Measurements from ENCODE around the gene BRSK2. TPM values are rescaled to one million over a fixed set of nuclear protein-coding genes. Genes with fewer than 3 reads are reported as not detected.
A peak's percentile ranks its signal among the peaks of the same experiment; 100 is the strongest.

BRSK2 gene
- total RNA-seq, 3 donors from 2014 or later: 0.15 to 0.80 (median 0.66) TPM

DNA sequence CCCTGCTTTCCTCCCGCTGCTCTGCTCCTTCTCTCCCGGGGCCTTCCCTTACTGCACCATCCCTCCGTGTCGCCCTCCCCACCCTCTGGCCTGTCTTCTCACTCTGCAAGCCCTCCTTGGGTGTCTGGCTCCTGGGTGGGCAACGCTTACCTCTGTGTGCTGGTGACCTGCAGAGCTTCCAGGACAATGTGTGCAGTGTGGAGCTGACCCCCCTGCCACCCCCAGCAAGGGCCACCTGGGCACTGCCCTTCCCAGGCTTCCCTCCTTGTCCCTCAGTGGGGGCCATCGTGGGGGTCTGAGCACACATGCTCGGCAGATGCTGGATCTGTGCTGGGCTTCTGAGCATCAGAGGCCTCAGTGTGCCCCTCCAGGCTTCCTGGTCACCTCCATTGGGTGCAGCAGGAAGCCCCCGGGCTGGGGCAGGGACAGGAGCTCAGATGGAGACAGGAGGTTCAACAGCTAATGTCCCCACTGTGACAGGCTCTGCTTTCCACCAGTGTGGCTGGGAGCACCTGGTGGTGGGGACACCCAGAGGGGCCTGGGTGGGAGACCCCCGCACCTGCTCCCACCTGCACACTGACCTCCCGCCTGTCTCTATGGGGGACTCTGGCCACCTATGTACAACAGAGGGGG is 7.8 kb upstream of the BRSK2 start:
- no peak for TF ChIP-seq POLR2AphosphoS5 (IDR thresholded peaks at IDR 0.05)
- TF ChIP-seq, protein P1, sequence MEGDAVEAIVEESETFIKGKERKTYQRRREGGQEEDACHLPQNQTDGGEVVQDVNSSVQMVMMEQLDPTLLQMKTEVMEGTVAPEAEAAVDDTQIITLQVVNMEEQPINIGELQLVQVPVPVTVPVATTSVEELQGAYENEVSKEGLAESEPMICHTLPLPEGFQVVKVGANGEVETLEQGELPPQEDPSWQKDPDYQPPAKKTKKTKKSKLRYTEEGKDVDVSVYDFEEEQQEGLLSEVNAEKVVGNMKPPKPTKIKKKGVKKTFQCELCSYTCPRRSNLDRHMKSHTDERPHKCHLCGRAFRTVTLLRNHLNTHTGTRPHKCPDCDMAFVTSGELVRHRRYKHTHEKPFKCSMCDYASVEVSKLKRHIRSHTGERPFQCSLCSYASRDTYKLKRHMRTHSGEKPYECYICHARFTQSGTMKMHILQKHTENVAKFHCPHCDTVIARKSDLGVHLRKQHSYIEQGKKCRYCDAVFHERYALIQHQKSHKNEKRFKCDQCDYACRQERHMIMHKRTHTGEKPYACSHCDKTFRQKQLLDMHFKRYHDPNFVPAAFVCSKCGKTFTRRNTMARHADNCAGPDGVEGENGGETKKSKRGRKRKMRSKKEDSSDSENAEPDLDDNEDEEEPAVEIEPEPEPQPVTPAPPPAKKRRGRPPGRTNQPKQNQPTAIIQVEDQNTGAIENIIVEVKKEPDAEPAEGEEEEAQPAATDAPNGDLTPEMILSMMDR (IDR thresholded peaks at IDR 0.05): no peak
- TF ChIP-seq POLR2A (IDR thresholded peaks at IDR 0.05): no peak
- intact Hi-C loops (cut with DNase I; ENCODE audit: low total_unique reads): no loop called here
- H3K27me3 ChIP-seq: no peaks in the 10 kb centered on the region
- H3K36me3 ChIP-seq: no peaks in the 10 kb centered on the region
- no peak for DNase-seq (ENCODE audit: low spot score in 2 of 2)
- H3K4me1 ChIP-seq: no peaks in the 10 kb centered on the region
- no peak overlapping the region for H3K27ac ChIP-seq
- H3K9me3 ChIP-seq: no peaks in the 10 kb centered on the region
- no peak overlapping the region for H3K4me3 ChIP-seq

DNA sequence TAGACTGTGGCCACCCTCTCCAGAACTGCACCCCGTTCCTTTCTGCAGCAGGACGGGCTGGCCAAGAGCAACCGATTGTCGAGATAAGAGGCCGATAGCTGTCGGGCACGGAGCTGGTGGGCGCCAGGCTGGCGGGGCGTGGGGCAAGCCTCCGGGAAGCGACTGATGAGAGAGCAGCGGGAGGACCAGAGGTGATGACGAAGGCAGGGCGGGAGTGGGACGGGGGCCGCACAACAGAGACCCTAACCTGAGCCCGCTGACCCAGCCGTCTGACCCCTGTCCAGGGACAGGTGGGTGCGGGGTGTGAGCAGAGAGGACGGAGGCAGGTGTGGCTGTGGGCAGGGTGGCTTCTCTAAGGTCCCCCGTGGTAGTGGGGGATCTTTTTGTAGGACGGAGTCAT is 7.3 kb upstream of the BRSK2 start:
- Histone ChIP-seq H3K36me3 (no peaks in the 10 kb centered on the region), H3K4me3 (peak overlapping the region in 2 of 3 donors; percentile 59 to 81), H3K27me3 (no peaks in the 10 kb centered on the region), H3K4me1 (no peaks in the 10 kb centered on the region), H3K9me3 (no peaks in the 10 kb centered on the region), H3K27ac (peak overlapping the region; percentile 84 to 89)
- TF ChIP-seq, protein P1 (IDR thresholded peaks at IDR 0.05): no peak
- TF ChIP-seq POLR2AphosphoS5 (IDR thresholded peaks at IDR 0.05) (no peak), POLR2A (IDR thresholded peaks at IDR 0.05) (no peak)
- DNase-seq (ENCODE audit: low spot score in 2 of 2): no peak
- intact Hi-C loops (cut with DNase I; ENCODE audit: low total_unique reads): no loop called here

DNA sequence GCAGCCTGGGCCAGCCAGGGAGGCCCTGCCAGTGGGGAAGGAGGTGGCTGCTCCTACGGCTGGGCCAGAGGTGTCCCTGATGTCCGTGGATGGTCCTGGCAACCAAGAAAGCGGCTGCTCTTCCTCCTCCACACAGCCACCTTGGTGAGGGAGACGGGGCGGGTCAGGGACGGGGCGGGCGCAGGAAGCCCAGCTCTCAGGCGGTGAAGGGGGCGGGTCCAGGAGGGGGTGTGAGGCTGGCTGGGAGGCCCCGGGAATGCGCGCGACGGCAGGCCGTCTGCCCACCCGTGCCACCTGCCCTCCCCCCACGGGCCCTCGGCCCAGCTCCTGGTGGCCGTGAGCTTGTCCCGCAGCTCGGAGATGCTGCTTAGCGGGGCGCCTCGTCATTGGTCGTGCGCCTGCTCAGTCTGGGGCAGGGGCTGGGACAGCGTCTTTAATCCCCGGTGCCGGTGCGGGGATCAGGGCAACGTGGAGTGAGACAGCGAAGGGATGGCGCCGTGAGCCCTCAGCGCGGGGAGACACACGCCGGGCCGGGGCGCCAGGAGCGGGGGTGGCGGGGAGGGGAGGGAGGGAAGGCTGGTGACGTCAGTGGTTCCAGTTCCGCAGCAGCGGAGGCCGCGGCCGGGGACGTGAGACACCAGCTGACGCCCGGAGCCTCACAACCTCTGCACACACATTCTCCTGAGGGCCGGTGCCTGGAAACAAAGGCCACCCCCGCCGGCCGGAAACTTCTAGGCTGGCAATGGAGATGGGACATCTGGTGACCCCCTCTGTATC is 6.7 kb upstream of the BRSK2 start:
- Histone ChIP-seq H3K4me1 (no peaks in the 10 kb centered on the region), H3K27me3 (no peaks in the 10 kb centered on the region), H3K36me3 (no peaks in the 10 kb centered on the region), H3K27ac (peak overlapping the region; percentile 84 to 89), H3K9me3 (no peaks in the 10 kb centered on the region), H3K4me3 (peak overlapping the region; percentile 45 to 81 (median 59))
- TF ChIP-seq, protein P1 (IDR thresholded peaks at IDR 0.05): no peak
- TF ChIP-seq POLR2AphosphoS5 (IDR thresholded peaks at IDR 0.05): peak in 2 of 3 donors; percentile 40 to 42
- peak; percentile 66 to 71 for DNase-seq (ENCODE audit: low spot score in 2 of 2)
- intact Hi-C loops (cut with DNase I; ENCODE audit: low total_unique reads): no loop called here

DNA sequence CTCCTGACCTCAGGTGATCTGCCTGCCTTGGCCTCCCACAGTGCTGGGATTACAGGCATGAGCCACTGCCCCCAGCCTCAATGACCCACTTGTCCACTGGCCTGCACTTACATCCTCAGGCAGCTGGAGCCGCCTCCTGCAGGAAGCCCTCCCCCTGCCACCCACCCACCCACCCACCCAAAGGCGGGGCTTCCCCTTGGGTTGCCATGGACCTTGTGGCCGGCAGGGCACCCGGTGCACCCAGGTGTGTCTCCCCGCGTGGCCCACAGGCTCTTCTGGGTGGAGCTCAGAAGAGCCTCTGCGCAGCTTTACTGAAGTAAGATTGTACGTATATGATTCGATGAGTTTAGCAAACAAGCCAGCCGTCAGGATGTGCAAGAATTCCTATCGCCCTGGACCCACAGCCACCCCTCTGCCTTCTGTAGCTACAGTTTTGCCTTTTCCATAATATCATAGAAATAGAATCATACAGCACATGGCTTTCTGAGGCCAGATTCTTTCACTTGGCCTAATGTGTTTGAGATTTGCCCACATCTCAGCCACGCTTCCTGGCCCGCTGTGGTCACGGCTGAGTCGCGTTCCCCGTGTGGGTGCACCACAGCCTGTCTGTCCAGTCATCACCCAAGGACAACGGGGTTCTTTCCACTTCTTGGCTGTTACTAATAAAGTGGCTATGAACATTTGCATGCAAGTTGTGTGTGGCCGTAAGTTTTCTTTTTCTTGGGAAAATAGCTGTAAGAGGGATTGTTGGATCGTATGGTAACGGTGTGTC is 5.3 kb upstream of the BRSK2 start:
- intact Hi-C loops (cut with DNase I; ENCODE audit: low total_unique reads): no loop called here
- H3K9me3 ChIP-seq: no peaks in the 10 kb centered on the region
- TF ChIP-seq, protein P1 (IDR thresholded peaks at IDR 0.05): no peak
- TF ChIP-seq POLR2A (IDR thresholded peaks at IDR 0.05) (no peak), POLR2AphosphoS5 (IDR thresholded peaks at IDR 0.05) (no peak)

More for the DNA sequence above, 5.3 kb upstream of the BRSK2 start:
- no peaks in the 10 kb centered on the region for H3K27me3 ChIP-seq
- H3K27ac ChIP-seq: no peak overlapping the region
- no peak for DNase-seq (ENCODE audit: low spot score in 2 of 2)
- no peak overlapping the region for H3K4me3 ChIP-seq
- peaks cover 4 to 5% of the 10 kb centered on the region in 2 donors for H3K4me1 ChIP-seq
- H3K36me3 ChIP-seq: no peaks in the 10 kb centered on the region

All from breast epithelium (tissue), 4 donors.